Activated CD4-positive, alpha-beta T cell treated with anti-CD3 and anti-CD28 coated beads, Interleukin-2, Interleukin-6, amounts not matched to agents 100 ng/mL and 50 ng/mL, durations not matched to agents 16 hours and 8 hours (primary cell): ENCODE measurements around the gene TEC.
A peak's percentile ranks its signal among the peaks of the same experiment; 100 is the strongest.

Experiments used
- DNase-seq: peaks from one replicate; pipeline ENCODE4 v3.0.0-alpha.2; 2020

TEC gene

GRCh38 chr4:48114412-48114811 is 155.2 kb downstream of the TEC start:
- DNase-seq = no peak

DNA sequence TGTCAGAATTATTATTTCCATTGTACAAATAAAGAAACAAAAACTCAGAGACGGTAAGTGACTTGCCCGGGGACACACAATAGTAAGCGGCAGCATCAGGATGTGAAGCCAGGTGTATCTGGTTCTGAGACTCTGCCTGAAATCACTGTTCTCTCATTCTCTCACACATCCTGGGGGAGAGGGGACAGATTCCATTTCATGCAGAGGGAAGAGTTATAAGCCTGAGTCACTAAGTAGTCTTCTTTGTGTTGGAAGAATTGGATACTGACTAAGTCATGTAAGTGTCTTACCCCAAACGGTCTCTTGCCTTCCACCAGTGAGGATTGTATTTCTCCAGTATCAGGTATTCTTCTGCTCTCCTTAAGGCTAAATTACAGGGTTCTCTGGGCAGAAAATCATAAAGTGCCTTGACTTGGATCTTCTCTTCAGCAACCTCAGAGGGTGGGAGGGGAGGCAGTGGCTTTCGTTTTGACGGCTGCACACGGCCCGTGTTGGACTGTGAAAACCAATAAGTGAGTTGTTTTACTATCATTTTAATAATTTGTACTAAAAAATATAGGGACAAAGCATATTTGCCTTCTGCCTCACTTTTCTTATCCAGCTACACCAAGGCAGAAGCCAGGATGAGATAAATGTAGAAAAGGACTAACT is 157.5 kb downstream of the TEC start:
- DNase-seq = peak; percentile 17

DNA sequence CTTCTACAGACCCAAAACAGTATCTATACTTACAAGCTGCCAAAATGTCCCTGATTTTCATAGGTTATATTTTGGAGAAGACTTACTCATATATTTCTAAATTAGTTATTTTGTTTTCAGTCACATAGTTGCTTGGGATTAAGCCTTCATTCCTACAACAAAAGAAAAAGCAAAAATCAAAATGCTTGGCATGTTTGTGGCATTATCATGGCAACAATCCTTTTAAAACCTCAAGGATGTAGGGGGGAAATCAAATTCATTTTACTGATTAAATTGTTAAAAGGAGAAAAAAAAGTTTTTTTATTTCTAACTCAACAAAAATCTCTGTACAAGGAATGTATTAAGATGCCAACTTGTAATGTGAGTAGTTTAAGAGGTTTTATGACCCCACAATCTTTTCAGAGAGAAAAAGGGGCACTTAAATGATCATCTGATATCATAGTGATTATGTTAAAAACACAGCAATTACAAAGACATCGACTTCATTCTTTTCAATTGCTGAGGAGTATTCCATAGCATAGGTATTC is 159.1 kb downstream of the TEC start:
- DNase-seq = no peak

DNA sequence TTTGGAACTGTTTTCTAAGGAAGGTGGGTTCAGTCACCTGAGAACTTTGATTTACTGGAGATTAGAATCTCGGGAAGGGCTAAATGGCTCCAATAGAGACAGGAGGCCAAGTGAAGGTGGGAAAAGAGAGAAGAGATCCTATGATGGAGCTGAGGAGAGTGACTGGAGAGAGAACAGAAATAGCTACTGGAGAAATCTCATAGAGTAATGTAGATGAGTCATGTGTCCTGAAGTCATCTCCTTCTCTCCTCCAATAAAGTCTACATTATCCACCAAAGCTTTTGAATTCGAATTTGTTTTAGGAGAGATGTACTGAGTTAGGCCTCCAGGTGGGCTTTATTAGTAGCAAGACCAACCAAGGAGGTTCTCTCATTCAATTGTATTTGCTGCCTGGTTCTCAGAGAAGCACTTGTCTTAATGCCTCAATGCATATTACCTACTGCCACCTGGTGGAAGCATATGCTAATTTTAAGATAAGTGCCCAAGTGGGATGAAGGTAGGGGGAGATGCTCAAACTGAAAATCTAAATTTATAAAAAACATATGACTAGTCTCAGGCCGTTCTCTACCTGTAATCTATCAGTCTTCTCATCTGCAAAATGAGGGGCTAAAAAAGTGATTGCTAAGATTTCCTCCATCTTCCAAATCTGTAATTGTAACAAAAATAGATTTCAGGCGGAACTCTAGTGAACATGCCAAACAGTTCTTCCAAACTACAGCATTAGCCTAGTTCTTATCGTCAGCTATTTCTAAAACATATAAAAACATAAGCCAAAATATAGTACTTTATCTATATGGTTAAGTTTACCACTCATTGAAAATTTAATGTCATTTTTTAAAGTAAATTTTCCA is 160.0 kb downstream of the TEC start:
- DNase-seq = peak; percentile 65

- DNase-seq = no peak
Measured at GRCh38 chr4:48108309-48109073, 161.1 kb downstream of the TEC start.

DNA sequence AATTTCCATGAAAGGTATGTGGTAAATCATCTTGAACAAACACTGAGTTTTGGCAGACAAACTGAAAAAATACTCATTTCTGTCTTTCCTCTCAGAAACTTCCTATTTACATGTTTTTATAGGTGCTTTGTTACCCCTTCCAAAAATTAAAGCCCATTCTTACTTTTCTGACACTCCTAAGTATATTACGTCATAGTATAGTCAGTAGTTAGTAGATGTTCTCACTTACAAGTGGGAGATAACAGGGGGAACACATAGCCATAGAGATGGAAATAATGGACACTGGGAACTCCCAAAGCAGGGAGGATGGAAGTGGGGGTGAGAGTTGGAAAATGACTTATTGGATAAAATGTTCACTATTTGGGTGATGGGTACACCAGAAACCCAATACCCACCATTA is 164.4 kb downstream of the TEC start:
- no peak for DNase-seq

DNA sequence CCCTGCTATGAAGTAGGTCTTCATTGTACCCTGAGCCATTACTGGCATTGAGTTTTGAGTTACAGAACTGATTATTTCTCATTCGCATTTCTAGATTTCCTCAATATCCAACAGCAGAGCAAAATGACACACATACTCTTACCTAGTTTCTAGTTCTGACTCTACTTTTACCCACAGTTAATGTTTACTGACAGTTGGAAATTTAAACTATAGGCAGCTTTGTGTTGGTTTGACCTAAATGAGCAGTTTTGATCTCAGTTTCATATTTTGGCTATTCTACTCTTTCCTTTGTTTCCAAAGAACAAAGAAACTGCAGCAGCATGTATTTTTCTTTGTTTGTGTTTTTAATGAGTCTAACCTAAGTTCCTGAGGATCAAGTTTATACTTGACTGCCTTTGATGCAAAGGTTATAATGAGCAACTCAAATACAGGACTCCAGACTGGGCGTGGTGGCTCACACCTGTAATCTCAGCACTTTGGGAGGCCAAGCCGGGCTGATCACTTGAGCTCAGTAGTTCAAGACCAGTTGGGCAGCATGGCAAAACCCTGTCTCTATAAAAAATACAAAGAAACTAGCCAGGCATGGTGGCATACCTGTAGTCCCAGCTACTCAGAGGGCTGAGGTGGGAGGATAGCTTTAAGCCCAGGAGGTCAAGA is 166.0 kb downstream of the TEC start:
- peak; percentile 53 for DNase-seq

- DNase-seq = peak; percentile 12
Measured at GRCh38 chr4:48102303-48102702, 167.3 kb downstream of the TEC start.

DNA sequence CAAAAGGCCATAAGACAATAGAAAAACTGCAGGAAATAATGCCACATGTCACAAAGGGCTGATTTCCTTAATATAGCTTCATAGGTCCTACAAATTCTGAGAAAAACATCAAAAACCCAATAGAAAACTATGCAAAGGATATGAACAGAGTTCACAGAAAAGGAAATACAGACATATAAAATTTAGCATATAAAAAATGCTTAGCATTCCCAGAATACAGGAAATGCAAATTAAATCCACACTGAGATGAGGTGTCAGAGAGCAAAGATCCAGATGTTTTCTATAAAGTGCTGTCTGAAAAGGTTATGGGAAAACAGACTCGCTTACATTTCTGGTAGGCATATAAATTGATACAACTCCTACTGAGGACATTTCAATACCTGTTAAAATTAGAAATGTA is 169.4 kb downstream of the TEC start:
- DNase-seq = no peak

DNA sequence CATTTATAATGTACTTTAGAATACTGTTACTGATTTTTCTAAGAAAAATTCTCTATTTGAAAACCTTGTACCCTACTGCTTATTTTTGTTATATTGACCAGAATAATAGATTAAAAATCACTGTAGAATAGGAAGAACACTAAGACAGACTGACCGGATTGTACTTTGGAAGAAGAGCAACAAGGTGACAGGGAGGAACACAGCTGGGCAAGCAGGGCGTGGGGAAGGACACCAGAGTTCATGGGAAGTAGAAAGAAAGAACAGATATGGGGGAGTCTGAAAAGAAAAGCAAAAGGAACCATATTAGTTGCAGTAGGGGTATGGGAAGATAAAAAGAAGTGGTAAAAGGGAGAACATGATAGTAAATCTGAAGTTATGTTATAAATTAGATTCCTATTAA is 174.2 kb downstream of the TEC start:
- no peak for DNase-seq

DNA sequence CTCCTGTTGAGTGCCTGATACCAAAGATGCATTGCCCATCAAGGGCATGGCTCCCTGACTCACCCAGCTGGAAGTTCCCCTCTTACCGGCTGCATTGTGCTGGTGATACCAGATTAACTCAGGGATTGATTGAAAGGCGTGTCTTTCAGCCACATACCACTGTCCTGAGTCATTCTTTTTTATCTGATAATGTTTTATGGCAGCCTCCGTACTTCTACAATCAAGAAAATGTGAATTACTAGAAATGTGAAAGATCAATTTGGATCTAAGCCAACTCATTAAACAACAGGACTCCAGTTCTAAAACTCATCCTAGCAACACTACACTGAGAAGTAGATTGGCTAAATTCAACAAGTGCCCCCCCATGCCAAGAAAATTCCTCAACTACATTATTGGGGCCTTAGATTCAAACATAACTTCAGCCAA is 175.6 kb downstream of the TEC start:
- DNase-seq = peak; percentile 30

DNA sequence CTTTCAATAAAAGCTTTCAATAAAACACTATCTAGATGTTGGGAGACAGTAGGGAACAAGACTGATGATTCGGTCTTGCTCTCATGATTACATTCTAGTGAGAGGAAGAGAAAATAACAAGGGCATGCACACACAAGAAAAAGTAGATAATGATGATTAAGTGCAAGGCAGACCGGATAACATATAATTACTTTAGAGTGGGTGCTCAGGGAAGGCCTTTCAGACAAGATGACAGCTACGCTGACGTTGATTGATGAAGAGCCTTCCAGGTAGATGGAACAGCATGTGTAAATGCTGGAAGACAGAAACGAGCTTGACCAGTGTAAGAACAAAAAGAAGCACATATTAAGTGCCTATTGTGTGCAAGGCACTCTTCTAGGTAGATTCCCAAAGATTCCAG is 179.0 kb downstream of the TEC start:
- DNase-seq = no peak

- DNase-seq = no peak
Measured at GRCh38 chr4:48085821-48086589, 183.6 kb downstream of the TEC start.
